ENCODE data around the gene MIA3.

- TF ChIP-seq POLR2A (IDR thresholded peaks at IDR 0.05) (no peak), CTCF (IDR thresholded peaks at IDR 0.05) (no peak), EP300 (IDR thresholded peaks at IDR 0.05) (no peak)
These were observed 23.1 kb upstream of the MIA3 start for GRCh38 chr1:222594789-222595188.
